ENCODE data around the gene GPC1. TPM values are rescaled to one million over a fixed set of nuclear protein-coding genes. Genes with fewer than 3 reads are reported as not detected.

The GPC1 gene
- total RNA-seq, 1 donor from 2014 or later, result 65.7 TPM

GRCh38 chr2:240412975-240413812 lies 22.3 kb upstream of the GPC1 start:
- DNase-seq (ENCODE audit: low spot score), result no peak

DNA sequence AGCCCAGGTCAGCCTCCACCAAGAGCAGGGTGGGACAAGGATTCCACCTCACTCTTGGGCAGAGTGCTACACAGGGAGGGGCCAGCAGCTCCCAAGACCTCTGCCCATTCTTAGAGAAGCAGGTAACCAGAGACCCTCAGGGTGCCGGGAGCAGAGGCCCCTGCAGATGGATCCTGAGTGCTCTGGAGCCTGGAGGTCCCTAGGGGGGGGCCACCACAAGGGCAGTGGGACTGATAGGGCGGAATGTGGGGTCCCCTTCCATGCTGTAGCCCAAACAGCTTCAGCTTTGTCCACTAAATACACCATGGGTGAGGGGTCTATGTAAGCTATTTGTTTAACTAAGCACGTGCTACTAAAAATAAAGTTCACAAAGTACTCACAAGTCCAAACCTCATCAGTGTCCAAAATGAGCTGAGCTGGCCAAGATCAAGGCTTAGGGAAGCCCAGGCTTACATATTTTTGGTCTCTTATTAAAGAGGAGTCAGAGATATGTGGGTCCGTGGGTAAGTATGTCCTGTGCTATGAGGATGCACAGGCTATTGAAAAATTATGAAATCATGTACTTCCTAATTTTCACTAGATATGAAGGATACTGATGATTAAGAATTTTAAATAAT lies 21.5 kb upstream of the GPC1 start:
- no peak for DNase-seq (ENCODE audit: low spot score)

GRCh38 chr2:240416821-240417220 lies 18.6 kb upstream of the GPC1 start:
- no peak for DNase-seq (ENCODE audit: low spot score)

DNA sequence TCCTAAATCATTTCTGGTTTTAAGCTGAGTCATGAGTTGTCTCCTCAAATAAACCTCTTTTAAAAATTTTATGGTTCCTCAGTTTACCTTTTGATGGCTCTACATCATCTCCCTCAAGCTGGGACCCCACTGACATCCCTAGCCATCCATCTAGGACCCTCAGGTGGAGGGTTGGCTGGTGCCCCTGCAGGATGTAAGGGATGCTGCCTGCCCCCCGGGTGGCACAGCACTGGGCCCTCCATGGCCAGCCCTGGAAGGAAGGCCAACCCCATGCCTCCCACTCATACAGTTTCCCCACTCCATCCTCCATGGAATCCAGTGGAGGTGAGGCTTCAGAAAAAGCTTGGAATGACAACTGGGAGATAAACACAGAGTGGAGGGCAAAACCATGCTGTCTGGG lies 17.2 kb upstream of the GPC1 start:
- DNase-seq (ENCODE audit: low spot score), result no peak

- no peak for DNase-seq (ENCODE audit: low spot score)
Measured at GRCh38 chr2:240419271-240419670, 16.2 kb upstream of the GPC1 start.

- no peak for DNase-seq (ENCODE audit: low spot score)
Measured at GRCh38 chr2:240419723-240420122, 15.7 kb upstream of the GPC1 start.

DNA sequence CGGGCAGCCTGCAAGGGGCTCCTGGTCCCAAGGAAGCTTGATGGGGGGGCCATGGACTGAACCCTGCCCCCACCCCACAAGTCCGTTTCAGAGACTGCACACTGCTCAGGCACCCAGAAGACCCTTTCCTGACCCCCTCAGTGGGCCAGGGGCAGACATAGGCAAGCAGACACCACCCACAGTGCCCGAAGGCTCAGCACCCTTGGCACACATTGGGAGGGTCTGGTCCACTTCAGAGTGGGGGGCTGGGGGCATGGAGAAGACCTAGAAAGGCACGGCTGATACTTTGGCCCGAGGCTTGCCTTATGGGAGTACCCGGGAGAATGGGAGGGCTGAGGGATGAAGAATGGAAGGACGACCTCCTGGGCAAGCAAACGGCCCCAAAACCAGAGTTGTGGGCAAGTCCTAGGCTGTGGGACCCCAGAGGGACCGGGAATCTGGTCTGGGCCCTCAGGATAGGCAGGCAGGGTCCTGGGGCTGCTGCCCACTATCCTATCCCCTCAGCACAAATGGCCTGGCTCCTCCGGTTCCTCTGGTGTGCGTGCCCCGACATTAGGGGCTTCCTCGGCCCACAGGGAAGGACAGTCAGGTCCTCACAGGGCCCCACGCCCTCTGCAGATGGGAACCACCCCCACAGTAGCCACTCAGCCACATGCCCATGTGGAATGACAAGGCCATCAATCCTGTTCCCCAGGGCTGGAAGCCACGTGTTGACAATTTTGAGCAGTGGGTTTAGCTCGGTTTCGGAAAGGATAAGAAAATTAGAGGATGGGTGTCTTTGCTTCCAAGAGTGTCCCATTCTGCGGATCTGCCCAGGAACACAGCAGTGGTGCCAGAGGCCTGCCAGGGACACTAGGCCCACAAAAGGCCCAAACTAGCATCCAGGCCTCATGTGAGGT lies 15.0 kb upstream of the GPC1 start:
- no peak for DNase-seq (ENCODE audit: low spot score)

DNA sequence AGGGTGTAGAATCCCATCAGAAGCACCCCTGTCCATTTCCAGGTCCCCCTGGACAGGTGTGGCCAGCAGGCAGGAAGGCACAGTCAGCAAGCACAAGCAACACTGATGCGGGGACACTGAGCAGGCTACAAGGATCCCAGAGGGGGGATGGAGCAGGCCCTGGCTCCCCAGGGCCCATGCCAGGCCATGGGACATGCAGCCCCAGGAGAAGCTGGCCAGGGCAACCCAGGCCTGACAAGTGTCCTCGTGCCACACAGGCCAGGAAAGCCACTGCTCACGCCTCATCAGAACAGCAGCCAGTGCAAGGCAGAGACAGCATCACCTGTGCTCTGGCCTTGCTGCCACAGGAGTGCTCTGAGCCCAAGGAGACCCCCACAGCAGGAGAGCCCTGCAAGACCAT lies 14.1 kb upstream of the GPC1 start:
- no peak for DNase-seq (ENCODE audit: low spot score)

DNA sequence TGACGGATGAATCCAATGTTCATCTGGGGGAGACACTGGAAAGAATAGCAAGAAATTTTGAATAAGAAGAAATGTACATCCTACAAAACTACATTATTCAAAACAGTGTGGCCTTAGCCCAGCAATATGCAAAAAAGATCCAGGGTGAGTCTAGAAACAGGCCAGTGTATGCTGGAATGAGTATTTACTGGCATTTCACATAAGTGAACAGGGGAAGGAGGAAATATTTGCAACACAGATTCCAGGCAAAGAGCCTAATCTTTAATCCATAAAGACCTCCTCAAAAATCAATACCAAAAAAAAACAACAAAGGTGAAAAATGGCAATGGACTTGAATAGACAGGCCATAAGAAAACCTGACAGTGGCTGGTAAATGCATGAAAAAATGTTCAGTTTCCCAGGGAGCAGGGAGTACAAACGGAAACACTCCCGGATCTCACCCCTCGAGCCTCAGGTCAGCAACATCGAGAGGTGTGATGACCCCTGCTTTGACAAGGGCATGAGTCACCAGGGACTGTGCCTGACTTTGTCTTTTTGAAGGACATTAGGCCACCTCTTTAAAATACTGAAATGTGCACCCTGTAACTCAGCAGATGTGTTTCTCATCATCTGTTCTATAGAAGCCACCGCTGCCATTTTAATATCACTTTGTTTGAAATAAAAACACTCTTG lies 12.7 kb upstream of the GPC1 start:
- no peak for DNase-seq (ENCODE audit: low spot score)

DNA sequence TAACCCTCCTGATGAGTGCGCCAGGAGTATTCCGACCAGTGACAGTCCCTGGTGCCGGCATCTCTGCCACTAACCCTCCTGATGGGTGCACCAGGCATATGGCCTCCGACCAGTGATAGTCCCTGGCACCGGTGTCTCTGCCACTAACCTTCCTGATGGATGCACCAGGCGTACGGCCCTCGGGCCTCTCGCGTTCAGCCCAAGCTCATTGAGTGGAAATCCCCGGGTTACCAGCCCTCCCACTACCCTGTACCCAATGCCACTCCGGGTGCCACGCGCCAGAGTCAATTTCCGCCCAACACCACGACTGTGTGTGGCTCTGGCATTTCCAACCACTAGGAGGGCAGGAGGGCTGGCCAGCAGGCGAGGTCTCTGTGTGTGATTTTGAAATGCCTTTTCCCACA lies 11.7 kb upstream of the GPC1 start:
- no peak for DNase-seq (ENCODE audit: low spot score)

DNA sequence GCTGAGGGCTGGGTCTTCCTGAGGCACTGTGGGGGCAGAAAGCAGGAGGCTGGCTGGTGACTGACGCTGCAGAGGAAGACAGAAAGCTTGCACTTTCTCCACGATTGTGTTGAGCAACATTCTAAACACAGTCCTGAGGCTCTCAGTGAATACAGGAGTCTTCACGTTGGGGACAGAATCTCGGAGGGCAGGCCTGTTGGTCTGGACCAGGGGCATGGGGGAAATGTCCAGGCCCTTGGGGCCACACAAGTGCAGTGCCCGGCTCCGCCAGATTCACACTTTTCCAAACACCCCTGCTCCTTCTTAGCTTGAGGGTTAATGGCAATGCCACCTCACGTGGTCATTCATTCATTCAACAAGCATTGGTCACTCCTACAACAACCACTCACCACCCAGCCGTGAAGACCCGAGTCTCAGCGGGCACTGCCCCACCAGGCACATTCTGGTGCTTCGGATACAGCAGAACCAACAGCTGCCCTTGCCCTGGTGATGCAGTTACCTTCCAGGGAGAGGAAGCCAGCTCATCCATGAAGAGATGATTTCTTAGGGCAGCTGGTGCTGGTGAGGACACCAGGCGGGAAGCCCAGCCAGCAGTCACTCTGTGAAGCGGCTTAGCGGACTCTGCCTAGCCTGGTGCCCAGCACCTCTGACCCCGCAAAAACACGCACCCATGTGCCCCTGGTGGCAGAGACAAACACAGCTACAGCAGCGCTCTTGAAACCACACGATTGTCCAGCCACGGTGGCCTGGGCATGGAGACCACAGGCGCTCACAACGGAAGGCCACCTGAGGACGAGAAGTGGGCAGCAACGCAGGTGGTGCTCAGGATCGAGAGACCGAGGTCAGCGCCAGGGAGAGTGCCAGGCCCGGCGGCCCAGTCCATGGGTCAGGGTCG lies 10.9 kb upstream of the GPC1 start:
- no peak for DNase-seq (ENCODE audit: low spot score)

GRCh38 chr2:240425236-240425615 lies 10.2 kb upstream of the GPC1 start:
- DNase-seq (ENCODE audit: low spot score), result no peak

DNA sequence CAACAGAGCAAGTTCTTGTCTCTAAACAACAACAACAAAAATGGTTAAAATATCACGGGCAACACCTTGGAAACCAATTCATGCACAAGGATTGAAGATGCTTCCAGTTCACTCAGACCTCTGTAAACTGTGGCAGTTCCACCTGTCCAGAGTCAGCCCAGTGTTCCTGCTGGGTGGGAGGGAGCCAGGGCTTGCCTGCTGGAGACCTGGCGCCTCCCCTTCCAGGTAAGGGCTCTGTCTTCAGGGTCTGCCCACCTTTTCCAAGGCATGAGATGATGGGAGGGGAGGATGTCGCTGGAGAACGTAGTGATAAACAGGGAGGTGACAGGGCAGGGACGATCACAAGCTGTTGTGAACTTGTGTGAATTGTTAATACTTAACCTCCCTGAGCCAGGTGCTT lies 9.8 kb upstream of the GPC1 start:
- no peak for DNase-seq (ENCODE audit: low spot score)

DNA sequence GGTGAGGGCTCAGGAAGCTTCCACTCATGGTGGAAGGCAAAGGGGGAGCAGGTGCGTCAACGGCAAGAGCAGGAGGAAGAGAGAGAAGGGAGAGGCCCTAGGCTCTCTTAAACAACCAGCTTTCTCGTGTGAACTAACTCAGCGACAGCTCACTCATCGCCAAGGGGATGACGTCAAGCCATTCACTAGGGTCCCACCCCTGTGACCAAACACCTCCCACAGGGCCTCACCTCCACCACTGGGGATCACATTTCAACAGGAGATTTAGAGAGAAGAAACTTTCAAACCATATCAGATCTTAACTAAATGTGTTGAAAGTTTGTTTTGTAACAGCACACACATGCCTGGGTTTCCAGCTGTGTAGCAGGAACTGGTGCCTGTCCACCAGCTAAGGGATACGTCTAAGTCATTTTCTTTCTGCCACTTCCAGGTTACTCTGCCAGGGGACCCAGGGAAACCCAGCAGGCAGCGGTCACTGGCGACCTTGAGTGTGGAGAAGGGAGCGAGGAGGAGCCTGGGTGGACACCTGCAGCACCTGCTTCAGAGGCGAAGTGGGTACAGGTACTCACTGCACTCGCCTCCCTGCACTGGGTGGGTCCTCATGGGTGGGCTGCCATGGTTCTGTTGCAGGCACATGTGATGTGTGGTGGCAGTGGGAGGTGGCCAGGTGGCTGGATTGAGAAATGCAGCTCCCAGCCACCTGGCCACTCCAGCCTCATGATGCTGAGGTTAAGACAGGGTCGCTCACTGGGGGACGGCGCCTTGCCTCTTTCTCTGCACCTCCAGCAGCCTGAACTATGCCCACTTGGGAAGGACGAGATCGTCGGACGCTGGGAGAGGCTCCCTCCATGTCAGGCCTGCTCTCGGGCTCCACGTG lies 8.4 kb upstream of the GPC1 start:
- no peak for DNase-seq (ENCODE audit: low spot score)

DNA sequence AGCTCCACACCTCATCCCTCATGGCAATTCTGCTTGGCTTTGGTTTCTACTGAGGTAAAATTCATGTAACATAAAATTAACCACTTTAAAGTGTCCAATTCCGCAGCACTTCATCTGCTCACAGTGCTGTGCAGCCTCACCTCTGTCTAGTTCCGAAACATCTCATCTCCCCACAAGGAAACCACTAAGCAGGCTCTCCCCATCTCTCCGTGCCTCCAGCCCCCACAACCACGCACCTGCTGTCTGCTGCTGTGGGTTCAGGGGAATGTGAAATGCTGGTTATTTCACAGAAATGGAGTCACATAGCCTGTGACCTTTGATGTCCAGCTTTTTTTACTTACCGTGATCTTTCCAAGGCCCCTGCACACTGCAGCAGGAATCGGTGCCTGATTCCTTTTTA lies 7.7 kb upstream of the GPC1 start:
- no peak for DNase-seq (ENCODE audit: low spot score)

- no peak for DNase-seq (ENCODE audit: low spot score)
Measured at GRCh38 chr2:240428245-240428644, 7.2 kb upstream of the GPC1 start.

- no peak for DNase-seq (ENCODE audit: low spot score)
Measured at GRCh38 chr2:240429341-240429871, 6.1 kb upstream of the GPC1 start.

DNA sequence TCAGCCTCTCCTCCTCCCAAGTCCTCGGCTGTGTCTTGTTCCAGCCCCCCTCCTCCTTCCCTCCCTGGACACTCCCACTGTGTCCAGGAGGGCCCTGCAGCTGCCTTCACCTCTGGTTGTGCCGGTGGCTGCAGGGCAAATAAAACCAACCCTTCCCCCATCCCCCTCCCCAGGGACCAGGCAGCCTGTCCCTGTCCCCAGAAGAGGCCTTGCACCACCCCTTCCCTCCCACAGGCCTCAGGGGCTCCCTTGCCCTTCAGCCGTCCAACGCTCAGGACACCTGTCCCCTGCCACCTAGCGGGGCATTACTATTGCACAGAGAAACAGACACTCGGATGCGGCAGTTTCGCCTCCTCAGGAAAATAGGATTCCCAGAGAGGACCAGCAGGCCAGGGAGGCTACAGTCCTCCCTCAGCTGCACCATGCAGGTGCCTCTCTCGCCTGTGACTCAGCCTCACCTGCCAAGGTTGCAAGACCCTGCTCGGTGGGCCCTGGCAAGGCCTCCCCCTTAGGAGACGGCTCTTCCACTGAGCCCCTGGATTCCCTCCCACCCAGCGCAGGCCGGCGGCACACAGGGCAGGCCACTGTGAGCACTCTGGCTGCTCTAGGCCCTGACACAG lies 5.5 kb upstream of the GPC1 start:
- no peak for DNase-seq (ENCODE audit: low spot score)

GRCh38 chr2:240430595-240430994 lies 4.9 kb upstream of the GPC1 start:
- DNase-seq (ENCODE audit: low spot score), result no peak
